WERI-Rb-1 (cell line): ENCODE data around the gene TENM3.

ENCODE experiments used
- DNase-seq: peaks from one replicate; pipeline ENCODE4 v3.0.0-alpha.2; 2020
- H3K27ac ChIP-seq: fragments of 250-450 bp; sonication (Bioruptor Pico); 2 replicates; pipeline ENCODE4 v1.5.1; 2020; ENCODE audit warnings: mild to moderate bottlenecking, moderate library complexity
- H3K27me3 ChIP-seq: fragments of 250-450 bp; sonication (Bioruptor Pico); 2 replicates; pipeline ENCODE4 v1.5.1; 2021; ENCODE audit warnings: mild to moderate bottlenecking, low read depth, moderate library complexity; ENCODE audit not compliant: insufficient read depth, severe bottlenecking
- H3K36me3 ChIP-seq: fragments of 250-450 bp; sonication (Bioruptor Pico); 2 replicates; pipeline ENCODE4 v1.5.1; 2020; ENCODE audit warnings: mild to moderate bottlenecking, moderate library complexity
- H3K4me3 ChIP-seq: 2 replicates; pipeline ENCODE4 v1.5.1; 2011; ENCODE audit warnings: low read depth, mild to moderate bottlenecking, control low read depth, low read length
- H3K9me3 ChIP-seq: fragments of 250-450 bp; sonication (Bioruptor Pico); 2 replicates; pipeline ENCODE4 v1.5.1; 2021; ENCODE audit warnings: mild to moderate bottlenecking, moderate library complexity; ENCODE audit not compliant: severe bottlenecking
- TF ChIP-seq, protein P1 (sequence below): IDR thresholded peaks from 2 replicates; pipeline ENCODE4 v1.5.1; 2011; ENCODE audit warnings: low read depth, mild to moderate bottlenecking, control low read depth, inconsistent platforms, low read length

TENM3 gene

DNA sequence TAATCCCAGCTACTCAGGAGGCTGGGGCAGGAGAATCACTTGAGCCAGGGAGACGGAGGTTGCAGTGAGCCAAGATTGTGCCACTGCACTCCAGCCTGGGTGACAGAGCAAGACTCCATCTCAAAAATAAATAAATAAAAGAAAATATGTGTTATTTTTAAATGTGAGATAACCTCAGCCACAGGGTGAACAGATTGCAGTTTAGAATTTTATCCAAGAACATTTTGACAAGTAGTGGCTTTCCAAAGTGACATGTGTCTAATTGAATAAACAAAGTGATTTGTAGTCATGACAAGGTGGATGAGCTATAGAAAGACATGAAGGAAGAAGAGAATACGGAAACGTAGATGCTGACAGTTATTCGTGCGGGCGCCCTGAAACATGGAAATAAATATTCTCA is 497.9 kb downstream of the TENM3 start:
- H3K27me3 ChIP-seq: no peaks in the 10 kb centered on the region
- DNase-seq: no peak
- H3K27ac ChIP-seq: no peak overlapping the region
- no peak overlapping the region for H3K4me3 ChIP-seq
- H3K9me3 ChIP-seq: peaks cover 1% of the 10 kb centered on the region
- no peaks in the 10 kb centered on the region for H3K36me3 ChIP-seq
- TF ChIP-seq, protein P1, sequence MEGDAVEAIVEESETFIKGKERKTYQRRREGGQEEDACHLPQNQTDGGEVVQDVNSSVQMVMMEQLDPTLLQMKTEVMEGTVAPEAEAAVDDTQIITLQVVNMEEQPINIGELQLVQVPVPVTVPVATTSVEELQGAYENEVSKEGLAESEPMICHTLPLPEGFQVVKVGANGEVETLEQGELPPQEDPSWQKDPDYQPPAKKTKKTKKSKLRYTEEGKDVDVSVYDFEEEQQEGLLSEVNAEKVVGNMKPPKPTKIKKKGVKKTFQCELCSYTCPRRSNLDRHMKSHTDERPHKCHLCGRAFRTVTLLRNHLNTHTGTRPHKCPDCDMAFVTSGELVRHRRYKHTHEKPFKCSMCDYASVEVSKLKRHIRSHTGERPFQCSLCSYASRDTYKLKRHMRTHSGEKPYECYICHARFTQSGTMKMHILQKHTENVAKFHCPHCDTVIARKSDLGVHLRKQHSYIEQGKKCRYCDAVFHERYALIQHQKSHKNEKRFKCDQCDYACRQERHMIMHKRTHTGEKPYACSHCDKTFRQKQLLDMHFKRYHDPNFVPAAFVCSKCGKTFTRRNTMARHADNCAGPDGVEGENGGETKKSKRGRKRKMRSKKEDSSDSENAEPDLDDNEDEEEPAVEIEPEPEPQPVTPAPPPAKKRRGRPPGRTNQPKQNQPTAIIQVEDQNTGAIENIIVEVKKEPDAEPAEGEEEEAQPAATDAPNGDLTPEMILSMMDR: no peak

DNA sequence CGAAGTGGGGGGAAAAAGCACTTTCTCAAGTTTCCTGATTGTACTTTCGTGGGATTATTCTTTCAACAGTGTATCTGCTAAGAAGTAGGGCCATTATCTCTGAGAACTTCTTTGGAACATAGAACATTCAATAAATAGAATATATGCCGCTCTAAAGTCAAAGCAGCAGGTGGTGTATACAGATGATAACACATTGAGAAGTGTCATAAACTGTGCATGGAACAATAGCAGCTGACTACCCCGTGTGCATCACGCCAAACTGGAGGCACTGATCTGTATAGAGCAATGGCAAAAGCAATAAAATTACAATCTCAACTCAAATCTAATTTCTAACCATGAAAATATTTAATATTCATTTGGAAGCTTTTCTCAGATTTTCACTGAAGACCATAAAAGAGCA is 498.7 kb downstream of the TENM3 start:
- peaks cover 4% of the 10 kb centered on the region for H3K9me3 ChIP-seq
- no peaks in the 10 kb centered on the region for H3K36me3 ChIP-seq
- TF ChIP-seq, protein P1: no peak
- no peaks in the 10 kb centered on the region for H3K27me3 ChIP-seq
- H3K4me3 ChIP-seq: no peak overlapping the region
- no peak overlapping the region for H3K27ac ChIP-seq
- DNase-seq: no peak

DNA sequence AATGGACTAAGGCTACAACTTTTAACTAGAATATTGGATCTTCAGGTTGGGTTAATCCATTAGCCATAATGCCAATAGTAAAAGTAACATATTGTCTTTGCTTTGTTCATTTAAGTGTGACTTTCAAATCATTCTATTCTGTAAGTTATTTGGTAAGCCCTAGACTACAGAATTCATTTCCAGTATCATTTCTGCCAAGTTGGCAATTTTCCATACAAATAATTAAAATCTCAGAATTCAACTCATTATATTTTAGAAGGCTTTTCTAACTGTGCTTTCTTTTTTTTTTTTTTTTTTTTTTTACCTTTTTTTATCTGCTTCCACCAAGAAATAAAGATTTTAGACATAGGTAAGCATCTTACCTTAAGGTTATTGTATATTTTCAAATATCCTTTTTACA is 500.6 kb downstream of the TENM3 start:
- H3K36me3 ChIP-seq: no peaks in the 10 kb centered on the region
- H3K9me3 ChIP-seq: peaks cover 4% of the 10 kb centered on the region
- H3K4me3 ChIP-seq: no peak overlapping the region
- TF ChIP-seq, protein P1: no peak
- DNase-seq: no peak
- H3K27me3 ChIP-seq: no peaks in the 10 kb centered on the region
- H3K27ac ChIP-seq: no peak overlapping the region

DNA sequence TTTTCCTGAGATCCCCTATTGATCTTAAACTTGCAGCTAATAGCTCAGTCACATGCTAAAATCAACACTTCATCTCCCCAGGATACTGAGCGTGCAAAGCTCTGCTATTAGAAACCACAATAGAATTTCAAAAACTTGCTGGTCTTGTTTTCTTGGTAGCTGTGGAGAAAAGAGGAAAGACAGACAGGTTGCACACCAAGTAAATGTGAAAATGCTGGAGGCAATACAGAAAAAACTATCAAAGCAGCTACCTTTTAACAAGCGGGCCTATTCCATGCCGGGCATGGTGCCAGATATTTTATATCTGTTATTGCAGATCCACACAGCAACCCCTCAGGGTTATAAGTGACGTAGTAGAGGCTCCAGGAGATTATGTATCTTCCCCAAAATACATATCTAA is 502.0 kb downstream of the TENM3 start:
- Histone ChIP-seq H3K4me3 (no peak overlapping the region), H3K27me3 (no peaks in the 10 kb centered on the region), H3K27ac (no peak overlapping the region), H3K9me3 (peaks cover 4% of the 10 kb centered on the region), H3K36me3 (no peaks in the 10 kb centered on the region)
- TF ChIP-seq, protein P1: no peak
- no peak for DNase-seq

GRCh38 chr4:182746876-182747275 is 503.7 kb downstream of the TENM3 start:
- no peak for DNase-seq
- H3K4me3 ChIP-seq: no peak overlapping the region
- no peak overlapping the region for H3K27ac ChIP-seq
- TF ChIP-seq, protein P1: no peak
- no peaks in the 10 kb centered on the region for H3K36me3 ChIP-seq
- no peaks in the 10 kb centered on the region for H3K27me3 ChIP-seq
- H3K9me3 ChIP-seq: peaks cover 4% of the 10 kb centered on the region

- Histone ChIP-seq H3K27ac (no peak overlapping the region), H3K4me3 (no peak overlapping the region), H3K9me3 (peaks cover 4% of the 10 kb centered on the region), H3K36me3 (no peaks in the 10 kb centered on the region), H3K27me3 (no peaks in the 10 kb centered on the region)
- TF ChIP-seq, protein P1: no peak
- DNase-seq: no peak
These were observed 505.1 kb downstream of the TENM3 start for GRCh38 chr4:182748283-182748682.
